Neuronal stem cell (in vitro differentiated cells): ENCODE measurements around the gene TENT4B. TPM values are rescaled to one million over a fixed set of nuclear protein-coding genes. Genes with fewer than 3 reads are reported as not detected.

Experiments used
- DNase-seq: peaks from one replicate; pipeline ENCODE4 v3.0.0-alpha.2; 2013; ENCODE audit warnings: low spot score
- H2AFZ ChIP-seq: one replicate; pipeline ENCODE4 v1.6.1; 2013; ENCODE audit warnings: mild to moderate bottlenecking, low read length, inconsistent platforms
- H2AK5ac ChIP-seq: 2 replicates; pipeline ENCODE4 v1.6.1; 2013; ENCODE audit warnings: low read depth, mild to moderate bottlenecking, inconsistent platforms, low read length, moderate library complexity, mixed read lengths
- H2BK120ac ChIP-seq: 2 replicates; pipeline ENCODE4 v1.6.1; 2013; ENCODE audit warnings: low read depth, mild to moderate bottlenecking, inconsistent platforms, low read length, moderate library complexity, mixed read lengths
- H2BK12ac ChIP-seq: one replicate; pipeline ENCODE4 v1.6.1; 2013; ENCODE audit warnings: low read length, inconsistent platforms
- H2BK15ac ChIP-seq: 2 replicates; pipeline ENCODE4 v1.6.1; 2013; ENCODE audit warnings: mild to moderate bottlenecking, low read length, inconsistent platforms, mixed read lengths
- H2BK5ac ChIP-seq: one replicate; pipeline ENCODE4 v1.6.1; 2013; ENCODE audit warnings: inconsistent platforms, mild to moderate bottlenecking, low read length, moderate library complexity
- H3K14ac ChIP-seq: one replicate; pipeline ENCODE4 v1.6.1; 2013; ENCODE audit warnings: low read length, inconsistent platforms
- H3K18ac ChIP-seq: 2 replicates; pipeline ENCODE4 v1.6.1; 2013; ENCODE audit warnings: low read length, inconsistent platforms
- H3K23ac ChIP-seq: 2 replicates; pipeline ENCODE4 v1.6.1; 2013; ENCODE audit warnings: low read depth, mild to moderate bottlenecking, mixed read lengths, low read length, inconsistent platforms; ENCODE audit not compliant: poor library complexity
- H3K27ac ChIP-seq: replicated peaks from 3 replicates; pipeline ENCODE4 v1.5.1; 2013; ENCODE audit warnings: low read length, inconsistent platforms
- H3K27me3 ChIP-seq, 3 experiments: 2 replicates each; pipeline ENCODE4 v1.6.1; 2013; ENCODE audit warnings: low read length in 3 of 3, mild to moderate bottlenecking in 2 of 3, inconsistent platforms in 1 of 3, low read depth in 1 of 3, mixed read lengths in 1 of 3, moderate library complexity in 1 of 3; ENCODE audit not compliant: control insufficient read depth in 3 of 3, insufficient read depth in 3 of 3
- H3K36me3 ChIP-seq, 2 donors: replicated peaks in 1 of 2; 2 replicates each; pipeline ENCODE4 v1.6.1; 2013; ENCODE audit warnings: low read length in 2 of 2; ENCODE audit not compliant: control insufficient read depth in 2 of 2, insufficient read depth in 2 of 2
- H3K4ac ChIP-seq: 2 replicates; pipeline ENCODE4 v1.6.1; 2013; ENCODE audit warnings: inconsistent platforms, mild to moderate bottlenecking, low read length, moderate library complexity
- H3K4me1 ChIP-seq, 2 donors: 1 replicate in 1 of 2; 2 replicates in 1 of 2; pipeline ENCODE4 v1.6.1; 2013; ENCODE audit warnings: low read length in 2 of 2, low read depth in 1 of 2; ENCODE audit not compliant: control insufficient read depth in 2 of 2, insufficient read depth in 1 of 2
- H3K4me2 ChIP-seq: one replicate; pipeline ENCODE4 v1.6.1; 2013; ENCODE audit warnings: mild to moderate bottlenecking, low read length, inconsistent platforms; ENCODE audit not compliant: insufficient read depth, poor library complexity, severe bottlenecking
- H3K4me3 ChIP-seq, 2 donors: 2 replicates each; pipeline ENCODE4 v1.5.1; 2013; ENCODE audit warnings: low read length in 2 of 2, mild to moderate bottlenecking in 2 of 2, inconsistent platforms in 1 of 2, moderate library complexity in 1 of 2
- H3K79me1 ChIP-seq: one replicate; pipeline ENCODE4 v1.6.1; 2013; ENCODE audit warnings: low read depth, mild to moderate bottlenecking, inconsistent platforms, low read length, moderate library complexity
- H3K9ac ChIP-seq: one replicate; pipeline ENCODE4 v1.6.1; 2013; ENCODE audit warnings: mild to moderate bottlenecking, low read depth, low read length, inconsistent platforms; ENCODE audit not compliant: poor library complexity
- H3K9me3 ChIP-seq, 2 donors: replicated peaks in 1 of 2; 2 replicates each; pipeline versions ENCODE3 to v1.6.1; 2013; ENCODE audit warnings: low read length in 2 of 2, mild to moderate bottlenecking in 2 of 2, inconsistent platforms in 1 of 2, low read depth in 1 of 2, mixed read lengths in 1 of 2, moderate library complexity in 1 of 2; ENCODE audit not compliant: control insufficient read depth in 2 of 2, insufficient read depth in 1 of 2
- H4K8ac ChIP-seq: one replicate; pipeline ENCODE4 v1.6.1; 2013; ENCODE audit warnings: low read depth, mild to moderate bottlenecking, inconsistent platforms, low read length, moderate library complexity
- H4K91ac ChIP-seq: one replicate; pipeline ENCODE4 v1.6.1; 2013; ENCODE audit warnings: low read length, low read depth, mild to moderate bottlenecking, inconsistent platforms; ENCODE audit not compliant: poor library complexity
- WGBS, 2 donors: extraction: QIAGEN DNeasy Blood & Tissue Kit; methylation state at CpG; one replicate each; pipeline ENCODE4 v1.1.7; 2013; ENCODE audit warnings: missing lambda C conversion rate in 2 of 2, mixed read lengths in 1 of 2; ENCODE audit not compliant: insufficient read length in 2 of 2, insufficient replicate concordance in 1 of 2; ENCODE audit errors: extremely low coverage in 2 of 2; 5-methylcytosine and 5-hydroxymethylcytosine counted together
- small RNA-seq: library from polyadenylated mRNA; stranded (forward); fragments of <200 nt; extraction: miRNeasy Mini kit (QIAGEN cat#:217004); gene quantifications from one replicate; pipeline ENCODE3, GENCODE V24; 2013; ENCODE audit not compliant: insufficient read depth

TENT4B gene

DNA sequence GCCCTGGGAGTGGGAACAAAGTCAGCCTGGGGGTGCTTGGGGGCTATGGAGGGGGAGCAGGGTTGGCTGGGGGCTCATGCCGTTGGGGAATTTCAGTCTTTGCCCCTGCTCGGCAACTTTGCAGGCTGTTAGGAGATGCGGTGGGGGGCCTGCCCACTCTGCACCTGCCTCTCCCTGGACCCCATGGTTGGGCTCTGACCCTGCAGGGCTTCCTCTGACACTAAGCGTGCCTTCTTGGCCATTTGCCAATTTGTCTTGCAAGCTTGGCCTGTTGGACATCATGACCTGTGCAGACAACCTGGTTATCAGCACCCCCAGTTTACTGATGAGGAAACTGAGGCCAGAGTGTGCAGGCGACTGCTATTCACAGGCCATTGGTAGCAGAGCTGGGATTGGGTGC, 127.8 kb downstream of the TENT4B start:
- Histone ChIP-seq H3K27ac (no peak overlapping the region), H3K4me1 (peaks cover 0 to 3% of the 10 kb centered on the region in 2 donors), H4K8ac (no peak overlapping the region), H2BK12ac (no peak overlapping the region), H3K4ac (no peak overlapping the region), H3K27me3 (peaks cover 0 to 6% (median 0%) of the 10 kb centered on the region in 3 experiments), H3K9me3 (no peaks in the 10 kb centered on the region), H3K14ac (no peak overlapping the region), H2BK15ac (no peak overlapping the region), H2BK120ac (no peak overlapping the region), H4K91ac (no peak overlapping the region), H3K4me3 (peak overlapping the region in 1 of 2 donors; percentile 24), H2AK5ac (peak overlapping the region; percentile 86), H3K9ac (no peak overlapping the region), H3K79me1 (no peaks in the 10 kb centered on the region), H3K36me3 (no peaks in the 10 kb centered on the region), H3K4me2 (no peak overlapping the region), H2BK5ac (no peak overlapping the region), H2AFZ (no peak overlapping the region), H3K18ac (no peak overlapping the region), H3K23ac (no peak overlapping the region)
- DNase-seq: no peak
- WGBS, 2 donors: no CpG with 5 or more reads among the region's 5 CpGs

Small RNA genes lying within 50 kb of the gene (small RNA-seq; reads per million reads assigned to genes)
- gene RF00156 (not detected), gene RPL10P14 (not detected)
